CD4-positive, alpha-beta T cell treated with Interleukin-4 for 4 hours (primary cell): ENCODE data around the gene BMPR1B.
"Not testable (repeated sequence)": the region's sequence is repeated elsewhere in the genome, so short reads cannot be mapped to it uniquely, and the experiment has no call there.

Source experiments
- DNase-seq: peaks from one replicate; pipeline ENCODE4 v3.0.0-alpha.2; 2020

BMPR1B gene

DNA sequence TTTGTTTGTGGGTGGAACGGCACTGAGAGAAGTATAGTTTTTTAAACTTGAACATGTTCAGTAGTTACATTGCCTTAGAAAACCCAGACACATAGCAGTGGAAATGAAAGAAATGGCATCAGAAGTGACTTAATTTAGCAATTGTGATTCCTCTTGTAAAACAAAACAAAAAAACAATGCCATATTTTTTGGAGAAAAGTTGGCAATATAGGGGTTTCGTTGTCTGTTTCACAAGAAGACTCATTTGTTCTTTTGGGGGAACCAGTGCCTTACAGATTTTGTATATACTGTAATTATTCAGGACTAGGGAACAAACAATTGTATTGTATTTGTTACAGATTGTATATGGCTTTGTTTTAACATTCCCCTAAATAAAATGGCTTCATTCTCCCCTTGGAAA is 400.3 kb downstream of the BMPR1B start:
- no peak for DNase-seq

GRCh38 chr4:95158626-95159025 is 400.9 kb downstream of the BMPR1B start:
- no peak for DNase-seq

DNA sequence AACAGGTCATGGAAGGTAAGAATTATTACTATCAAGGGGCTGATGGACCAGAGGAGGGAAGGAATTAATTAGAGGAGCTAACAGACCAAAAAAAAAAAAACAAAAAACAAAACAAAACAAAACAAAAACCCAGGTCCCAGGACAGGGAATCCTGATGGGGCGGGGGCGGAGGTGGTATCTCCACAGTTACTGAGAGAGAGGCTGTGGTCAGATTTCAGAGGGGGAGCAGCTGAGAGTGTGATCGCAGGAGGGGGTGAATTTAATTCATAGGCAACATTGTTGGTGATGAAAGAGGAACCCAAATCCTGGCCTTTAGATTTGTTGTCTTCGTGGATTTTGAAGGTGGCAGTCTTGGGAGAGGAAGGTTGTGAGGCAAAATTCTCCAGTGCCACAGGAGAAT is 401.6 kb downstream of the BMPR1B start:
- no peak for DNase-seq

DNA sequence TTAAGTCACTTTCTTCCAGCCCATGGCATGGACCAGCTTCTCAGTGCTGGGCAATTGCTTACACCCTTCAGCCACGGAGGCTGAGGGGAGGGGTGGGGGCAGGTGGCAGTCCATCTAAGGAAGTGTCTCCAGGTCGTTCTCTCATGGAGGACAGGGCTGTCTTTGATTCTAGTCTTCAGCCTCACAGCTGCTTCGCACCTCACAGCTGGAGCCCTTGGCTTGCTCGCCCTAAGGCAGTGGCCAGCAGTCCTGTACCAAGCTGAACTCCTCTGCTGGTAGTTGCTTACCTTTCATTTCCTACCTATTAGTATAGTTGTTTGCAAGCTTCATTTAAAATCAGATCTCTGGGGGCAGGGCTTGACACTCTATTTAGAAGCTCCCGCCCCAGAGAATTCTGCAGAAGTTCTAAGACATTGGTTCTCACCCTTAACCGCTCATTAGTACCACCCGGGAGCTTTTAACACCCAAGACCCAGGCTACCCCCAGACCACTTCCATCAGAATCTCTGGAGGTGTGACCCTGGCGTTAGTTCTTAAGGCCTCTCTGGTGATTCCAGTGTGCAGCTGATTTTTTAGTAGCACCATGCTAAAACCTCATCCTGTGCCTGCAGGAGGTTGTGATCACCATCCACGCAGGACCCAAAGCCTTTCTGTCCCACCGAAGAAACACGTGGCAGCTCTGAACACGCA is 404.2 kb downstream of the BMPR1B start:
- no peak for DNase-seq

DNA sequence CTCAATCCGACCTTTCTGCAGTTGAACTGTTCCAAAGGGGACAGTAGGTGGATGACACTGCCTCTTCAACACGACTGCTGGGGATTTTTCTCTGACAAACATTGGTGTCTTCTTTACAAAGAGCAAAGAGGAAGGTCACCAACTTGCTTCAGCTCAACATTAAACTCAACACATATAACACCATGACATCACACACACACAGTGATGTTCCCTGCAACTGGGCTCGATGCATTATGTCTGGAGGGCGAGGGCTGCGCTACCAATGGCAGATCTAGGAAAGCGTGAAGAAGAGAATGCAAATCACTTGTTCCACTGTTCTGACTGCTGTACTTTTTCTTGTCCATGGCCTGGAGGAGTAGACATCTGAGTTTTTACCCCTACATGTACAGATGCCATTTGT is 405.1 kb downstream of the BMPR1B start:
- DNase-seq, result no peak

GRCh38 chr4:95165926-95166524 is 408.3 kb downstream of the BMPR1B start:
- DNase-seq, result peak; percentile 66

GRCh38 chr4:95167805-95168204 is 410.1 kb downstream of the BMPR1B start:
- no peak for DNase-seq

GRCh38 chr4:95170176-95170575 is 412.4 kb downstream of the BMPR1B start:
- DNase-seq, result no peak

DNA sequence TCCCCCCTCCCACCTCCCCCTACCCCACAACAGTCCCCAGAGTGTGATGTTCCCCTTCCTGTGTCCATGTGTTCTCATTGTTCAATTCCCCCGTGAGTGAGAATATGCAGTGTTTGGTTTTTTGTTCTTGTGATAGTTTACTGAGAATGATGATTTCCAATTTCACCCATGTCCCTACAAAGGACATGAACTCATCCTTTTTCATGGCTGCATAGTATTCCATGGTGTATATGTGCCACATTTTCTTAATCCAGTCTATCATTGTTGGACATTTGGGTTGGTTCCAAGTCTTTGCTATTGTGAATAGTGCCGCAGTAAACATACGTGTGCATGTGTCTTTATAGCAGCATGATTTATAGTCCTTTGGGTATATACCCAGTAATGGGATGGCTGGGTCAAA is 413.6 kb downstream of the BMPR1B start:
- not testable (repeated sequence) for DNase-seq

GRCh38 chr4:95178938-95179337 is 421.2 kb downstream of the BMPR1B start:
- no peak for DNase-seq

GRCh38 chr4:95180531-95181242 is 422.9 kb downstream of the BMPR1B start:
- no peak for DNase-seq

- peak; percentile 44 for DNase-seq
Measured at GRCh38 chr4:95181243-95181995, 423.7 kb downstream of the BMPR1B start.

- DNase-seq, result no peak
Measured at GRCh38 chr4:95181996-95182306, 424.2 kb downstream of the BMPR1B start.

DNA sequence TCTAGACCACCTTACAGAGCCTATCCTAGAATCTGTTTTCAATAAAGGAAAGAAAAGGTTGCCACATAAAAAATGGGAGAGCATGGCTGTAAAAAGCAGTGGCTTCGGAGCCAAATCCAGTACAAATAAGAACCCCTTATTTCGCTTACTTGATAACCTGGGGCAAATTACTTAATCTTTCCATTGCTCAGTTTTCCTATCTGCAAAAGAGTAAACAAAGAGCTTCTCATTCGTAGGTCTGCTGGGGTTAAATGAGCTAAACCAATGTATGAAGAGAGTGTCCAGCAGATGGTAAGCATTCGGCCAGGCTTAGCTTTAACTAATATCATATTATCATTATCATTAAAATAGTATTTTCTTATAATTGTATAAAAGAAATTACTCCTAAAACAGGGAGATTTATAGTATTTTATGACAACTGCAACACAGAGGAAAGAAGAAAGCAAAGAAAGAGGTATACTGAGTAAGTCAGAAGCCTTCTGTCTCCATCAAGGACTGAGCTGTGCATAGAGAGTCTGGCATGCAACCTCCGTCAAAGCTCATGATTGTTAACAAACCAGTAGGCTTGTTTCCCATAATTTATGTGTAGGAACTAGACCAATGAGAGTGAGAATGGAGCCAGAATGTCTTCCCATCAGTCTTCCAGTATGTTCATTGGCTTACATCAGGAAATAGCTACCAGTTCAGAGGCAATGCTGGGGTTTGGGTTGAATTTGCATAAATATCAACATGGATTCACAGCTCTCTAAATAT is 426.1 kb downstream of the BMPR1B start:
- no peak for DNase-seq

GRCh38 chr4:95186666-95187065 is 428.9 kb downstream of the BMPR1B start:
- no peak for DNase-seq

- peak; percentile 28 for DNase-seq
Measured at GRCh38 chr4:95188701-95189370, 431.1 kb downstream of the BMPR1B start.

GRCh38 chr4:95190751-95191436 is 433.1 kb downstream of the BMPR1B start:
- DNase-seq, result no peak

GRCh38 chr4:95191537-95191936 is 433.8 kb downstream of the BMPR1B start:
- no peak for DNase-seq

DNA sequence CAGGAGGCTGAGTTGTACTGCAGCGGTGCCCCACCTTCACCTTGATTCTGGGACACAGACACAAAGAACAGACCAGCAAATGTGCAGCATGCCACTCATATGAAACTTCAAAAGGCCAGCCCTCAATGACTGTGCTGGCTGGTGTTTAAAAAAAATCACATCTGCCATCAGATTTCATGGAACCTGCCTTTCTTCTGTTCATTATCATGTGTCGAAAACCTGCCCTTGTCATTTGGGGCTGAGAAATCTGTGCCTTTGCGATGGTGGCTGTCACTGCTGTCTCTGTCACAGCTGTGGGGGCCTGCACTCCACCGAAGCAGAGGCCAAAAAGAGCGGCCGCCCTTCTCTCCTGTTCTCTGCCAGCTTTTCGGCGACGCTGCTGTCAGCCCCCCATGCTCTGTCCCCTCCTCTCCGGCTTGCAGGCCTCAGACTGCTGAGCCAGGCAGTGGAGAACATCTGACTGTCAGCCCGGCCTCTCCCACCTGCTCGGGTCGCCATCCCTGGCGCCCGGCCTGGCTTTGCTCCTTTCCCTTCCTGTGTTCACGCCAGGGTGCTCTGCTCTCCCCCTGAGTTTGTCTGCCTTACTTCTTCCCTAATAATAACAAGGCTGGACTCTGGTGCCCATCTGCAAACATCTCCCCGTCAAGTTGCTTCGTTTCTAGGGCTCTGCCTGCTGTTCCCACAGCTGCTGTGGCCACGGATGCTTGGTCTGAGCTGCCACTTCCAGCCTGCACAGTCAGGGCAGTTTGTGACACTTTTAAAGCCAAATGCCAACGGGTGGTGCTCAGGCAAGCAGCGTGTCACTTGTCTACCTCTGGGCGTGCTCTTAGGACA is 435.9 kb downstream of the BMPR1B start:
- DNase-seq, result no peak

DNA sequence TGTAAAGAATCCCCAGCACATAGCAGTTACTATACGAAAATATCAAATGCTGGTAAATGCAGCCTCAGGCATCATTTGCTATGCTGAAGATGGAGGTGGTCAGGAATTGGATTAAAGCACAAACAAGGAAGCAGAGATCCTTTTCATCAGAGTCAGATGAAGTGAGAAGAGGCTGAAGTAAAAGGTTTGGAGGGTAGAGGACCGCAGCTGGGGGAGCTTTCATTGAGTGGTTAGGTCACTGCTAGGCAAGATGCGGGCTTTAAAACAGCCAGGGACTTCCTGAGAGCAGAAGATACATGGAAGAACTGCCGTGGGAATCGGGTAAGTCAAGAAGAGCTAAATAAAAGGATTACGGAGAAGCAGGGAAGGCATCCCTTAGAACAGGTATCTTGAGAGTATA is 439.6 kb downstream of the BMPR1B start:
- DNase-seq, result no peak

DNA sequence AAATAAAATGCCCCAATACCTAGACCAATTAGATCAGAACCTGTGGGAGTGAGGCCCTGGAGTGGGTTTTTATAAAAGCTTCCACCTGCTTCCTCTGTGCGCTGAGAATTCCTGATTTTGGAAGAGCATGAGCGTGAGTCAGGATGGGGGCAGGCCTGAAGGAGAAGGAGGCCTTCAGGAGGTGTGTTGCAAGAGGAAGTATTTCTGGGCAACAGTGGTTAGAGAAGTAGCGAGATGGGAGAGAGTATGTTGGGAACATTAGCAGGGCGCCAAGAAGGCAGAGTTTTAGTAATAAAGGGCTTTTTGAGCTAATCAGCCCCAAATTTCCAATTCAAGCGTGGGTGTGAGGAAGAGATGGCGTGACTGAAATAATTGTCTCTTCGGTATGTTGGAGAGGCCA is 441.2 kb downstream of the BMPR1B start:
- DNase-seq, result no peak
